Measurements from ENCODE around the gene IFRD1. TPM values are rescaled to one million over a fixed set of nuclear protein-coding genes. Genes with fewer than 3 reads are reported as not detected.

IFRD1 gene
- polyA plus RNA-seq, 1 of the 3 experiments (the other 2 are of a cell fraction) = 31.0 TPM

- peak overlapping the region; percentile 64; the same call in 1 of the 2 replicates for H3K9ac ChIP-seq
- peaks cover 20% of the 10 kb centered on the region for H3F3A ChIP-seq (replicated peaks; ENCODE audit: insufficient read depth)
- peak overlapping the region; percentile 99 to 100 for H3K4me3 ChIP-seq (ENCODE audit: low read depth in 2 of 2, low read length in 1 of 2)
- CTCF ChIA-PET = interaction anchor here (0.9 to 2.3 kb wide), 4 partner anchors 10 to 687 kb away, joined by 3 to 9 read pairs (median 4); no protein-coding TSS in a partner anchor
- 39% methylated on average over 5 of the region's 5 CpGs for WGBS (ENCODE audit: low lambda C conversion rate)
- no peaks in the 10 kb centered on the region for H3K27me3 ChIP-seq (ENCODE audit: insufficient read depth)
- H3K27ac ChIP-seq (ENCODE audit: low read depth in 2 of 2, low read length in 1 of 2) = peak overlapping the region in 1 of 2 experiments; percentile 99; a peak in 3 of 4 replicates
- H3K36me3 ChIP-seq (replicated peaks in 1 of 2; ENCODE audit: control insufficient read depth in 1 of 2, insufficient read depth in 2 of 2, low read length in 1 of 2) = peaks cover 0 to 2% of the 10 kb centered on the region in 2 experiments
- H3K4me2 ChIP-seq = peak overlapping the region; percentile 83
- H2AFZ ChIP-seq (ENCODE audit: low read depth) = no peak overlapping the region
- no peaks in the 10 kb centered on the region for H3K9me2 ChIP-seq
- no peaks in the 10 kb centered on the region for H3K9me3 ChIP-seq
- POLR2A ChIA-PET = interaction anchor here (2.7 to 3.2 kb wide), 2 partner anchors 11 to 244 kb away, joined by 13 to 26 read pairs; partner anchors contain the start of gene DOCK4
- H3K4me1 ChIP-seq (ENCODE audit: control insufficient read depth in 1 of 2, insufficient read depth in 2 of 2, low read depth in 1 of 2, low read length in 1 of 2) = peaks cover 14 to 24% of the 10 kb centered on the region in 2 experiments; a peak in 3 of 4 replicates
- DNase-seq = no peak
- TF ChIP-seq, protein P1, sequence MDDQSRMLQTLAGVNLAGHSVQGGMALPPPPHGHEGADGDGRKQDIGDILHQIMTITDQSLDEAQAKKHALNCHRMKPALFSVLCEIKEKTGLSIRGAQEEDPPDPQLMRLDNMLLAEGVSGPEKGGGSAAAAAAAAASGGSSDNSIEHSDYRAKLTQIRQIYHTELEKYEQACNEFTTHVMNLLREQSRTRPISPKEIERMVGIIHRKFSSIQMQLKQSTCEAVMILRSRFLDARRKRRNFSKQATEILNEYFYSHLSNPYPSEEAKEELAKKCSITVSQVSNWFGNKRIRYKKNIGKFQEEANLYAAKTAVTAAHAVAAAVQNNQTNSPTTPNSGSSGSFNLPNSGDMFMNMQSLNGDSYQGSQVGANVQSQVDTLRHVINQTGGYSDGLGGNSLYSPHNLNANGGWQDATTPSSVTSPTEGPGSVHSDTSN (IDR thresholded peaks at IDR 0.05) = peak; percentile 74
- TF ChIP-seq FOSL2 (IDR thresholded peaks at IDR 0.05; ENCODE audit: borderline replicate concordance, low read depth) (peak; percentile 82), JUND (IDR thresholded peaks at IDR 0.05) (peak; percentile 71), RFX5 (IDR thresholded peaks at IDR 0.05; ENCODE audit: low read length) (no peak)
- H3K79me2 ChIP-seq (ENCODE audit: insufficient read depth) = peaks cover 40% of the 10 kb centered on the region
- peaks cover 34% of the 10 kb centered on the region for H4K20me1 ChIP-seq (ENCODE audit: insufficient read depth)
Measured at GRCh38 chr7:112449353-112449752, 907 bp upstream of the IFRD1 start.

- under 1% methylated on average over 55 of the region's 57 CpGs for WGBS (ENCODE audit: low lambda C conversion rate)
- peaks cover 20% of the 10 kb centered on the region for H3F3A ChIP-seq (replicated peaks; ENCODE audit: insufficient read depth)
- peak overlapping the region; percentile 99 for H3K9ac ChIP-seq
- no peaks in the 10 kb centered on the region for H3K27me3 ChIP-seq (ENCODE audit: insufficient read depth)
- H3K4me3 ChIP-seq (ENCODE audit: low read depth in 2 of 2, low read length in 1 of 2) = peak overlapping the region; percentile 99 to 100
- H3K4me2 ChIP-seq = peak overlapping the region; percentile 86
- POLR2A ChIA-PET = interaction anchor here (0.6 to 3.2 kb wide), 20 partner anchors 10 to 697 kb away, joined by 3 to 36 read pairs (median 5); partner anchors contain the start of genes DOCK4, GPR85, LSMEM1 and ZNF277
- peaks cover 58% of the 10 kb centered on the region for H3K79me2 ChIP-seq (ENCODE audit: insufficient read depth)
- DNase-seq = peak; percentile 93
- H3K9me2 ChIP-seq = no peaks in the 10 kb centered on the region
- peaks cover 14 to 24% of the 10 kb centered on the region in 2 experiments; a peak in 3 of 4 replicates for H3K4me1 ChIP-seq (ENCODE audit: control insufficient read depth in 1 of 2, insufficient read depth in 2 of 2, low read depth in 1 of 2, low read length in 1 of 2)
- H2AFZ ChIP-seq (ENCODE audit: low read depth) = peak overlapping the region; percentile 60; the same call in 1 of the 2 replicates
- H3K27ac ChIP-seq (ENCODE audit: low read depth in 2 of 2, low read length in 1 of 2) = peak overlapping the region; percentile 95 to 99
- H3K9me3 ChIP-seq = no peaks in the 10 kb centered on the region
- peaks cover 52% of the 10 kb centered on the region for H4K20me1 ChIP-seq (ENCODE audit: insufficient read depth)
- CTCF ChIA-PET = interaction anchor here (0.5 to 2.3 kb wide), 15 partner anchors 10 to 1143 kb away, joined by 3 to 11 read pairs (median 3); partner anchors contain the start of gene LSMEM1
- peaks cover 9 to 10% of the 10 kb centered on the region in 2 experiments for H3K36me3 ChIP-seq (replicated peaks in 1 of 2; ENCODE audit: control insufficient read depth in 1 of 2, insufficient read depth in 2 of 2, low read length in 1 of 2)
- TF ChIP-seq FOXJ3 (CRISPR knock-in tag; IDR thresholded peaks at IDR 0.05) (0 out of 2 replicates have a peak, but pooled peaks have one; percentile 2), FOSL2 (IDR thresholded peaks at IDR 0.05; ENCODE audit: borderline replicate concordance, low read depth) (no peak), JUND (IDR thresholded peaks at IDR 0.05) (no peak), GABPA (IDR thresholded peaks at IDR 0.05; ENCODE audit: low read depth) (0 out of 2 replicates have a peak, but pooled peaks have one; percentile 28), EP300 (IDR thresholded peaks at IDR 0.05; ENCODE audit: borderline replicate concordance in 1 of 2, low read depth in 1 of 2, low read length in 1 of 2) (no peak; a peak in 1 of 4 replicates), NRF1 (IDR thresholded peaks at IDR 0.05; ENCODE audit: low read depth, low read length) (no peak), IRF3 (IDR thresholded peaks at IDR 0.05; ENCODE audit: low read depth, low read length) (no peak), SMC3 (IDR thresholded peaks at IDR 0.05; ENCODE audit: low read depth, low read length) (no peak), CHD2 (IDR thresholded peaks at IDR 0.05; ENCODE audit: low read length, partially characterized antibody) (peak; percentile 100), TCF12 (IDR thresholded peaks at IDR 0.05) (no peak), MXI1 (IDR thresholded peaks at IDR 0.05; ENCODE audit: low read depth, low read length) (peak; percentile 84), SIN3A (IDR thresholded peaks at IDR 0.05; ENCODE audit: borderline replicate concordance, low read depth, low read length) (peak; percentile 91; the same call in 1 of the 2 replicates), FOXM1 (IDR thresholded peaks at IDR 0.05; ENCODE audit: low read depth) (peak; percentile 5; the same call in 1 of the 2 replicates), MAX (IDR thresholded peaks at IDR 0.05; ENCODE audit: low read depth) (peak; percentile 83), ELF1 (IDR thresholded peaks at IDR 0.05) (peak; percentile 65; the same call in 1 of the 2 replicates), CTCF (IDR thresholded peaks at IDR 0.05) (no peak), YY1 (IDR thresholded peaks at IDR 0.05; ENCODE audit: low read depth) (peak; percentile 70; the same call in 1 of the 2 replicates)
- TF ChIP-seq, protein P2, sequence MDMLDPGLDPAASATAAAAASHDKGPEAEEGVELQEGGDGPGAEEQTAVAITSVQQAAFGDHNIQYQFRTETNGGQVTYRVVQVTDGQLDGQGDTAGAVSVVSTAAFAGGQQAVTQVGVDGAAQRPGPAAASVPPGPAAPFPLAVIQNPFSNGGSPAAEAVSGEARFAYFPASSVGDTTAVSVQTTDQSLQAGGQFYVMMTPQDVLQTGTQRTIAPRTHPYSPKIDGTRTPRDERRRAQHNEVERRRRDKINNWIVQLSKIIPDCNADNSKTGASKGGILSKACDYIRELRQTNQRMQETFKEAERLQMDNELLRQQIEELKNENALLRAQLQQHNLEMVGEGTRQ (IDR thresholded peaks at IDR 0.05; ENCODE audit: borderline replicate concordance, low read depth, low read length) = no peak
Measured at GRCh38 chr7:112450807-112451761, 824 bp downstream of the IFRD1 start.
